Measurements from ENCODE around the gene FCRL2.

DNA sequence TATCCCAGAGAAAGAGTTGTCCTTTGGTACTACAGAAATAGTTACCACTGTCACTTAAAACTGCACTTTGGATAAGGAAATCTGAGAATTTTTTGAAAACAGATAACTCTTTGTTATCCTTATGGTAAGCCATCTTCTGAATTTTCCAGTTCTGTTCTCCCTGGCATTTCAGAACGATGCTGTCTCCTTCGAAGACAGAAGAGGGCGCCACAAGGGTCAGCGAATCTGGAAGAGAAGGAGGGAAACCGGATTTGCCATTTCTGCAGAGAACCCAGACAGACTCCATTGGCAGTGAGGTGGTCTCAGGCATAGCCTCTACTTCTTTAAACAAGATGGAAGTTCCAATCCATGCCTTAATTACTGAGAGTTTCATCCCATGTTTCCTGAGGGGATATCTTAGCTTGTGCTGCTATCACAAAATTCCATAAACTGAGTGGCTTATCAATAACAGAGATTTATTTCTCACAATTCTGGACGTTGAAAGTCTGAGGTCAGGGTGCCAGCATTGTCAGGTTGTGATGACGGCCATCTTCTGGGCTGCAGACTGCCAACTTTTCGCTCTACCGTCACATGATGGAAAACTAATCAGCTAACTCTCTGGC is 6.4 kb downstream of the FCRL2 start:
- TF ChIP-seq POLR2AphosphoS5 (IDR thresholded peaks at IDR 0.05; ENCODE audit: low read depth, low read length) (no peak), SIN3A (IDR thresholded peaks at IDR 0.05; ENCODE audit: borderline replicate concordance, insufficient read depth, low read length) (no peak)
- TF ChIP-seq, protein P1, sequence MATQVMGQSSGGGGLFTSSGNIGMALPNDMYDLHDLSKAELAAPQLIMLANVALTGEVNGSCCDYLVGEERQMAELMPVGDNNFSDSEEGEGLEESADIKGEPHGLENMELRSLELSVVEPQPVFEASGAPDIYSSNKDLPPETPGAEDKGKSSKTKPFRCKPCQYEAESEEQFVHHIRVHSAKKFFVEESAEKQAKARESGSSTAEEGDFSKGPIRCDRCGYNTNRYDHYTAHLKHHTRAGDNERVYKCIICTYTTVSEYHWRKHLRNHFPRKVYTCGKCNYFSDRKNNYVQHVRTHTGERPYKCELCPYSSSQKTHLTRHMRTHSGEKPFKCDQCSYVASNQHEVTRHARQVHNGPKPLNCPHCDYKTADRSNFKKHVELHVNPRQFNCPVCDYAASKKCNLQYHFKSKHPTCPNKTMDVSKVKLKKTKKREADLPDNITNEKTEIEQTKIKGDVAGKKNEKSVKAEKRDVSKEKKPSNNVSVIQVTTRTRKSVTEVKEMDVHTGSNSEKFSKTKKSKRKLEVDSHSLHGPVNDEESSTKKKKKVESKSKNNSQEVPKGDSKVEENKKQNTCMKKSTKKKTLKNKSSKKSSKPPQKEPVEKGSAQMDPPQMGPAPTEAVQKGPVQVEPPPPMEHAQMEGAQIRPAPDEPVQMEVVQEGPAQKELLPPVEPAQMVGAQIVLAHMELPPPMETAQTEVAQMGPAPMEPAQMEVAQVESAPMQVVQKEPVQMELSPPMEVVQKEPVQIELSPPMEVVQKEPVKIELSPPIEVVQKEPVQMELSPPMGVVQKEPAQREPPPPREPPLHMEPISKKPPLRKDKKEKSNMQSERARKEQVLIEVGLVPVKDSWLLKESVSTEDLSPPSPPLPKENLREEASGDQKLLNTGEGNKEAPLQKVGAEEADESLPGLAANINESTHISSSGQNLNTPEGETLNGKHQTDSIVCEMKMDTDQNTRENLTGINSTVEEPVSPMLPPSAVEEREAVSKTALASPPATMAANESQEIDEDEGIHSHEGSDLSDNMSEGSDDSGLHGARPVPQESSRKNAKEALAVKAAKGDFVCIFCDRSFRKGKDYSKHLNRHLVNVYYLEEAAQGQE (IDR thresholded peaks at IDR 0.05; ENCODE audit: insufficient read depth in 1 of 2, low read depth in 2 of 2, low read length in 2 of 2), result no peak
